Erythroblast (primary cell): ENCODE results near the gene TCTN2.

ENCODE experiments used
- GATA1 ChIP-seq: IDR thresholded peaks from 2 replicates; pipeline ENCODE4 v1.6.1; 2011; ENCODE audit warnings: low read depth, mild to moderate bottlenecking, control low read depth, low read length, moderate library complexity
- POLR2A ChIP-seq: IDR thresholded peaks from 2 replicates; pipeline ENCODE4 v1.6.1; 2011; ENCODE audit warnings: mild to moderate bottlenecking, low read length

- TF ChIP-seq POLR2A, result no peak
- no peak for TF ChIP-seq GATA1
Measured at GRCh38 chr12:123655420-123655819, 15.5 kb upstream of the TCTN2 start.
